PC-9 (cell line): ENCODE data around the gene ZBED4.

Experiments used
- EZH2 ChIP-seq: fragments of 200-600 bp; sonication (generic); IDR thresholded peaks from 2 replicates; pipeline ENCODE4 v1.8.0; 2017; ENCODE audit warnings: antibody characterized with exemption, low read depth
- TF ChIP-seq, protein P1 (sequence below): fragments of 200-600 bp; sonication (generic); conservative IDR thresholded peaks from 2 replicates; pipeline ENCODE4 v1.6.1; 2017; ENCODE audit warnings: mixed run types, antibody characterized with exemption, mild to moderate bottlenecking, moderate library complexity

DNA sequence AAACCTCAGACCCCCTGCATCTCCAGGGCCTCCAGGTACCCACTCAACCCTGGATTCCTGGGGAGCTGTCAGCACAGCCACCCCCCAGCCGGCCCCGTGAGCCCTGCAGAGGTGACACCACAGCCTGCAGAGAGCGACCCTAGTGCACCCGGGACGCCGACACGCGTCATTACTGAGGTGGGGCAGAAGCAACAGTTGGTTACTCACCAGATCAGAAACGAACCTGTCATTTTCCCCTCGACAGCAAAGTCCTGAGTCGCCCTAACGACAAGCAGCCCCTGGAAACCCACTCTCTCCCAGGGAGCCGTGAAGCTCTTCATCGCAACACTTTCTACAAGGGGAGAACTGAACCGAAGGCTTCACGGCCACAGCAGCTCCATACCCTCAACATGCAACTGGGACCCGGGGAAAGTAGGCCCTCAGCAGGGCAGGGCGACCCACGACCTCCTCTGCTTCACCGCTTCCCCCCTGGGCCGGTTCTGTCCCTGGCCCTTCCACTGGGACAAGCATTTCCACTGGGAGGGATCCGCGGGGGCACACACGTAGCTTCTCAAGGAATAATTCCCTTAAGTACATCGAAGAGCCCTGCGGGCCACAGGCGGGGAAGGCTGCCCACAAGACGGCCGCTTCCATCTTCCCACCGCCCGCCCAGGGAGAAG is 27.6 kb upstream of the ZBED4 start:
- TF ChIP-seq, protein P1, sequence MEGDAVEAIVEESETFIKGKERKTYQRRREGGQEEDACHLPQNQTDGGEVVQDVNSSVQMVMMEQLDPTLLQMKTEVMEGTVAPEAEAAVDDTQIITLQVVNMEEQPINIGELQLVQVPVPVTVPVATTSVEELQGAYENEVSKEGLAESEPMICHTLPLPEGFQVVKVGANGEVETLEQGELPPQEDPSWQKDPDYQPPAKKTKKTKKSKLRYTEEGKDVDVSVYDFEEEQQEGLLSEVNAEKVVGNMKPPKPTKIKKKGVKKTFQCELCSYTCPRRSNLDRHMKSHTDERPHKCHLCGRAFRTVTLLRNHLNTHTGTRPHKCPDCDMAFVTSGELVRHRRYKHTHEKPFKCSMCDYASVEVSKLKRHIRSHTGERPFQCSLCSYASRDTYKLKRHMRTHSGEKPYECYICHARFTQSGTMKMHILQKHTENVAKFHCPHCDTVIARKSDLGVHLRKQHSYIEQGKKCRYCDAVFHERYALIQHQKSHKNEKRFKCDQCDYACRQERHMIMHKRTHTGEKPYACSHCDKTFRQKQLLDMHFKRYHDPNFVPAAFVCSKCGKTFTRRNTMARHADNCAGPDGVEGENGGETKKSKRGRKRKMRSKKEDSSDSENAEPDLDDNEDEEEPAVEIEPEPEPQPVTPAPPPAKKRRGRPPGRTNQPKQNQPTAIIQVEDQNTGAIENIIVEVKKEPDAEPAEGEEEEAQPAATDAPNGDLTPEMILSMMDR, result no peak
- TF ChIP-seq EZH2, result no peak
